Spleen (tissue), 11 donors: ENCODE data around the gene FAT1. TPM values are rescaled to one million over a fixed set of nuclear protein-coding genes. Genes with fewer than 3 reads are reported as not detected.

Experiments used
- DNase-seq: peaks from one replicate; pipeline ENCODE4 v3.0.0-alpha.2; 2020
- H3K27ac ChIP-seq, 8 donors: fragments of 200-600 bp; sonication (generic) in 7 of 8; 1 replicate in 4 of 8; 2 replicates in 4 of 8; pipeline versions ENCODE4 v1.5.0 to v1.8.0; 2016 to 2021; ENCODE audit warnings: inconsistent platforms in 4 of 8, mild to moderate bottlenecking in 4 of 8, moderate library complexity in 1 of 8
- H3K27me3 ChIP-seq, 7 donors: fragments of 200-600 bp; sonication (generic) in 6 of 7; replicated peaks in 1 of 7; 1 replicate in 4 of 7; 2 replicates in 3 of 7; pipeline versions ENCODE4 v1.5.0 to v1.8.0; 2016 to 2021; ENCODE audit warnings: inconsistent platforms in 3 of 7, mild to moderate bottlenecking in 1 of 7
- H3K36me3 ChIP-seq, 6 donors: fragments of 200-600 bp; sonication (generic) in 5 of 6; 1 replicate in 4 of 6; 2 replicates in 2 of 6; pipeline versions ENCODE4 v1.5.0 to v1.8.0; 2016 to 2021; ENCODE audit warnings: inconsistent platforms in 2 of 6
- H3K4me1 ChIP-seq, 6 donors: fragments of 200-600 bp; sonication (generic) in 5 of 6; 1 replicate in 3 of 6; 2 replicates in 3 of 6; pipeline versions ENCODE4 v1.5.0 to v1.8.0; 2016 to 2021; ENCODE audit warnings: inconsistent platforms in 3 of 6
- H3K4me3 ChIP-seq, 8 donors: fragments of 200-600 bp; sonication (generic) in 7 of 8; 1 replicate in 4 of 8; 2 replicates in 4 of 8; pipeline versions ENCODE4 v1.5.0 to v1.8.0; 2016 to 2021; ENCODE audit warnings: inconsistent platforms in 4 of 8, mild to moderate bottlenecking in 4 of 8, moderate library complexity in 2 of 8
- H3K9me3 ChIP-seq, 8 donors: fragments of 200-600 bp; sonication (generic) in 7 of 8; 1 replicate in 4 of 8; 2 replicates in 4 of 8; pipeline versions ENCODE4 v1.5.0 to v1.8.0; 2016 to 2021; ENCODE audit warnings: inconsistent platforms in 4 of 8
- POLR2A ChIP-seq, 3 donors: fragments of 450-650 bp; IDR thresholded peaks; one replicate each; pipeline ENCODE4 v1.5.1; 2017; ENCODE audit warnings: antibody characterized with exemption in 3 of 3, mild to moderate bottlenecking in 1 of 3
- POLR2AphosphoS5 ChIP-seq, 3 donors: sonication (generic); formaldehyde crosslinking; IDR thresholded peaks; one replicate each; pipeline ENCODE4 v1.5.1; 2017; ENCODE audit warnings: antibody characterized with exemption in 3 of 3
- WGBS, 5 donors: extraction: QIAGEN DNeasy Blood & Tissue Kit in 3 of 5; methylation state at CpG; one replicate each; pipeline versions ENCODE4 v1.1.5 to v1.1.7; 2013 to 2018; 5-methylcytosine and 5-hydroxymethylcytosine counted together
- intact Hi-C: fragments of 100-400 bp; cut with DNase I; formaldehyde crosslinking; loops from one replicate; pipeline ENCODE4 v1.15.0; 2023; ENCODE audit warnings: low total_unique reads
- polyA plus RNA-seq, 3 donors: library from polyadenylated mRNA; stranded (reverse); fragments of 200-250 nt; gene quantifications; one replicate each; pipeline ENCODE4 v1.2.1, GENCODE V29; 2013
- total RNA-seq, 7 donors: library from RNA; depleted of rRNA in 3 of 7; stranded (reverse); fragments of >200 nt in 3 of 7; fragmentation: NEBNext Ultra II Directional in 4 of 7; extraction: Animal tissue kit (Norgen Biotek cat#: 25700) in 4 of 7; gene quantifications; one replicate each; pipeline versions ENCODE4 v1.1.0 to v1.2.1, GENCODE V29; 2016 to 2021
- TF ChIP-seq, protein P1 (sequence below), 11 experiments: fragments of 200-600 bp in 7 of 11; fragments of 450-650 bp in 4 of 11; sonication (generic) in 4 of 11; IDR thresholded peaks in 8 of 11; conservative IDR thresholded peaks in 3 of 11; 1 replicate in 7 of 11; 2 replicates in 4 of 11; pipeline versions ENCODE4 v1.4.0 to v1.8.0; 2016 to 2021; ENCODE audit warnings: antibody characterized with exemption in 11 of 11, inconsistent platforms in 4 of 11, mild to moderate bottlenecking in 1 of 11
- donor health status: healthy with polysubstance abuse.
- donor health status: DM: no; HTN: no; CAD: no; lungs with moderate emphysema.
- donor health status: DM: no; HTN: no; CAD: no.
- donor health status: Bipolar disorder and iron deficiency.
- donor health status: healthy.
- donor health status: DM: no; HTN: no; CAD: no.
- donor health status: DM: yes; HTN: yes; CAD: no.

The FAT1 gene
- total and polyA plus RNA-seq, 10 donors = 0.87 to 20.0 (median 4.6) TPM

DNA sequence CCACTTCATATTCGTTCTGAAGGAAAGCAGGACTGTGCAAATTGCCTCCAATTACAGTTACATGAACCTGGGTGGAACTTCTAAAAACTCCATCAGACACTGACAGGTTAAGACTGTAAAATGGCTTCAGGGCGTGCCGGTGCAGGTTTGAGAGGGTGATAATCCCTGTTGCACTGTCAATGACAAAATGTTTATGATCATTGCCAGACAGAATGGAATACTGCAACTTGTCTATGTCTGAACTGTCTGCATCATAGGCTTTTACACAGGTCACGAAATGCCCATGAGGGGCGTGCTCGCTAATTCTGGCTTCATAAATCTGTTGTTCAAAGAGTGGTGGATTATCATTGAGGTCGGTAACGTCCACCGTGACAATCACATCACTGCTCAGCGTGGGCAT lies 104.6 kb downstream of the FAT1 start:
- Histone ChIP-seq H3K4me3 (no peak overlapping the region), H3K27me3 (peaks cover 0 to 4% (median 0%) of the 10 kb centered on the region in 7 donors), H3K9me3 (no peaks in the 10 kb centered on the region), H3K36me3 (no peaks in the 10 kb centered on the region), H3K27ac (no peak overlapping the region), H3K4me1 (no peaks in the 10 kb centered on the region)
- DNase-seq = no peak
- TF ChIP-seq, protein P1, sequence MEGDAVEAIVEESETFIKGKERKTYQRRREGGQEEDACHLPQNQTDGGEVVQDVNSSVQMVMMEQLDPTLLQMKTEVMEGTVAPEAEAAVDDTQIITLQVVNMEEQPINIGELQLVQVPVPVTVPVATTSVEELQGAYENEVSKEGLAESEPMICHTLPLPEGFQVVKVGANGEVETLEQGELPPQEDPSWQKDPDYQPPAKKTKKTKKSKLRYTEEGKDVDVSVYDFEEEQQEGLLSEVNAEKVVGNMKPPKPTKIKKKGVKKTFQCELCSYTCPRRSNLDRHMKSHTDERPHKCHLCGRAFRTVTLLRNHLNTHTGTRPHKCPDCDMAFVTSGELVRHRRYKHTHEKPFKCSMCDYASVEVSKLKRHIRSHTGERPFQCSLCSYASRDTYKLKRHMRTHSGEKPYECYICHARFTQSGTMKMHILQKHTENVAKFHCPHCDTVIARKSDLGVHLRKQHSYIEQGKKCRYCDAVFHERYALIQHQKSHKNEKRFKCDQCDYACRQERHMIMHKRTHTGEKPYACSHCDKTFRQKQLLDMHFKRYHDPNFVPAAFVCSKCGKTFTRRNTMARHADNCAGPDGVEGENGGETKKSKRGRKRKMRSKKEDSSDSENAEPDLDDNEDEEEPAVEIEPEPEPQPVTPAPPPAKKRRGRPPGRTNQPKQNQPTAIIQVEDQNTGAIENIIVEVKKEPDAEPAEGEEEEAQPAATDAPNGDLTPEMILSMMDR (IDR thresholded peaks at IDR 0.05 in 8 of 11, conservative IDR thresholded peaks at IDR 0.05 in 3 of 11) = no peak
- TF ChIP-seq POLR2AphosphoS5 (IDR thresholded peaks at IDR 0.05) (no peak), POLR2A (IDR thresholded peaks at IDR 0.05) (no peak)
- intact Hi-C loops = no loop called here
- WGBS, 5 donors = 89 to 96% (median 93%) methylated on average over 10 of the region's 10 CpGs

DNA sequence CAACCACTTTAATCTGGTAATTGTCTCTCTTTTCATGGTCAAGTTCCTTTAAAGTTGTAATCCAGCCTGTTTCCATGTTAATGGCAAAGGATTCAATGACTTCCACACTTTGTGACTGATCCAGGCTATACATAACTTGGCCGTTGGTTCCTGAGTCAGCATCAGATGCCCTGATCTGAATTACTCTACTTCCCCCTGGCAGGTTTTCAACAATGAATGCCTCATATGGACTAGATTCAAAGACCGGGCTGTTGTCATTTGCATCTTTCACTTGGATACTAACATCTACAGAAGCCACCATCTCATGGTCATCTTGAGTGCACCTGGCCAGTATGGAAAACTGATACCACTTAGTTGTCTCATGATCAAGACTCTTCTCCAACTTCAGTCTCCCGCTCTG lies 105.7 kb downstream of the FAT1 start:
- Histone ChIP-seq H3K9me3 (no peaks in the 10 kb centered on the region), H3K4me3 (no peak overlapping the region), H3K36me3 (no peaks in the 10 kb centered on the region), H3K27me3 (no peaks in the 10 kb centered on the region), H3K4me1 (no peaks in the 10 kb centered on the region), H3K27ac (no peak overlapping the region)
- intact Hi-C loops = no loop called here
- WGBS, 5 donors = 86 to 95% (median 90%) methylated on average over 3 of the region's 3 CpGs
- no peak for DNase-seq
- TF ChIP-seq POLR2AphosphoS5 (IDR thresholded peaks at IDR 0.05) = no peak
- TF ChIP-seq, protein P1 (IDR thresholded peaks at IDR 0.05 in 8 of 11, conservative IDR thresholded peaks at IDR 0.05 in 3 of 11) = no peak
- no peak for TF ChIP-seq POLR2A (IDR thresholded peaks at IDR 0.05)

DNA sequence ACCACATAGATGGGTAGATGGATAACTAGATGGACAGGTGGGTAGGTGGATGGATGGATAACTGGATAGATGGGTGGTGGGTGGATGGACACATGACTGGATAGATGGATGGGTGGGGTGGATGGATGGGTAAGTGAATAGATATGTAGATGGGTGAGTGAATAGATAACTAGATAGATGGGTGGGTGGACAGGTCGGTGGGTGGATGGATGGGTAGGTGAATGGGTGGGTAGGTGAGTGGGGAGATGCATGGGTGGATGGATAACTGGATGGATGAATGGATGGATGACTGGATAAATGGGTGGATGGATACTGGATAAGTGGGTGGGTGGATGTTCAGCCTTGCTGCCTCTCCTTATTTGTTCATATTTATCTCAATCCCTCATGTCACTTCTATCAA lies 116.2 kb downstream of the FAT1 start:
- H3K4me3 ChIP-seq = no peak overlapping the region
- no peaks in the 10 kb centered on the region for H3K9me3 ChIP-seq
- no peaks in the 10 kb centered on the region for H3K36me3 ChIP-seq
- TF ChIP-seq, protein P1 (IDR thresholded peaks at IDR 0.05 in 8 of 11, conservative IDR thresholded peaks at IDR 0.05 in 3 of 11) = no peak
- TF ChIP-seq POLR2AphosphoS5 (IDR thresholded peaks at IDR 0.05) = no peak
- TF ChIP-seq POLR2A (IDR thresholded peaks at IDR 0.05) = no peak
- no peak overlapping the region for H3K27ac ChIP-seq
- H3K4me1 ChIP-seq = no peaks in the 10 kb centered on the region
- H3K27me3 ChIP-seq = no peaks in the 10 kb centered on the region
- intact Hi-C loops = no loop called here
- WGBS, 5 donors = 71 to 100% (median 78%) methylated on average over 1 of the region's 1 CpG
- no peak for DNase-seq

DNA sequence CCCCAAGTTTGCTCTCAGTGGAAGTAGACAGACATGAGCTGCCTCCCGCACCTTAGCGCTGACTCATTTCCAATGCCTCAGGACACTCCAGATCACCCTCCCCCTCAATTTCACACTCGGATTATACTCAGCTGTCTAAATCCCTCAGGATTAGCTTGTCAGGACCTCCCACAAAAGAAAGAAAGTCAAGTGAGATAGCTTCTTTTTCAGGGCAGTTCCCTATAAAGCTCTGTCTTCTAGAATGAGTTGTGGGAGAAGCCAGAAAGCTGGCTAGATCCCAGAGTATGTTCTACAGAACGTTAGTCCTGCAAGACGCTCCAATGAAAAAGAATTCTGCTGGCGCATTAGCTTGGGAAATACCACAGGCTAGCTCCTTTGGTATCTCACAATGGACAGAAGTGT lies 117.1 kb downstream of the FAT1 start:
- no peaks in the 10 kb centered on the region for H3K9me3 ChIP-seq
- intact Hi-C loops = no loop called here
- 78 to 94% (median 81%) methylated on average over 6 of the region's 6 CpGs for WGBS, 5 donors
- no peaks in the 10 kb centered on the region for H3K27me3 ChIP-seq
- H3K36me3 ChIP-seq = no peaks in the 10 kb centered on the region
- TF ChIP-seq POLR2AphosphoS5 (IDR thresholded peaks at IDR 0.05) = no peak
- TF ChIP-seq POLR2A (IDR thresholded peaks at IDR 0.05) = no peak
- TF ChIP-seq, protein P1 (IDR thresholded peaks at IDR 0.05 in 8 of 11, conservative IDR thresholded peaks at IDR 0.05 in 3 of 11) = no peak
- no peaks in the 10 kb centered on the region for H3K4me1 ChIP-seq
- no peak overlapping the region for H3K27ac ChIP-seq
- H3K4me3 ChIP-seq = no peak overlapping the region
- DNase-seq = no peak
